Activated CD8-positive, alpha-beta memory T cell treated with anti-CD3 and anti-CD28 coated beads, Interleukin-2, amount 50 U/mL, for 24 hours (primary cell): Measurements from ENCODE around the gene TMEM132E.

Experiments
- DNase-seq: peaks from one replicate; pipeline ENCODE4 v3.0.0-alpha.2; 2020; ENCODE audit errors: extremely low read depth

Gene TMEM132E

DNA sequence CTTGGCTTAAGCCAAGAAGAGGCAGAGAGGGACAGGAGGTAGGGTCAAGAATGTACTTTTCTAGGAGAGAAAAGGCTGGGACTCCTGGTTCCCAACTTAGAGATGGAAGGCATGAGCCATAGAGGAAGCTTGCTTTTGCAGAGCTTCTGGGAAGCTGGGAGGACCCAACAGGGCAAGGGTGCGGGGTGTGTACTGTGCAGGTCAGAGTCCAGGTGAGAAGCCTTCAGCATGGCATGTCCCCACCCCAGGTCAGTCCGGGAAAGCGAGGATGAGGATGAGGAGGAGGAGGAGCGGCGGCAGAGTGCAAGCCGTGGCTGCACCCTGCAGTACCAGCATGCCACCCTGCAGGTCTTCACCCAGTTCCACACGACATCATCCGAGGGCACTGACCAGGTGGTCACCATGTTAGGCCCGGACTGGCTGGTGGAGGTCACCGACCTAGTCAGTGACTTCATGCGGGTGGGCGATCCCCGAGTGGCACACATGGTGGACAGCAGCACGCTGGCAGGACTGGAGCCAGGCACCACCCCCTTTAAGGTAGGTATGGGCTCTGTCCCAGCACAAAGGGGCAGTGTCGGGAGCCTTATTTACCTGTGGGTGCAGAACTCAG, 55.3 kb downstream of the TMEM132E start:
- DNase-seq: no peak

DNA sequence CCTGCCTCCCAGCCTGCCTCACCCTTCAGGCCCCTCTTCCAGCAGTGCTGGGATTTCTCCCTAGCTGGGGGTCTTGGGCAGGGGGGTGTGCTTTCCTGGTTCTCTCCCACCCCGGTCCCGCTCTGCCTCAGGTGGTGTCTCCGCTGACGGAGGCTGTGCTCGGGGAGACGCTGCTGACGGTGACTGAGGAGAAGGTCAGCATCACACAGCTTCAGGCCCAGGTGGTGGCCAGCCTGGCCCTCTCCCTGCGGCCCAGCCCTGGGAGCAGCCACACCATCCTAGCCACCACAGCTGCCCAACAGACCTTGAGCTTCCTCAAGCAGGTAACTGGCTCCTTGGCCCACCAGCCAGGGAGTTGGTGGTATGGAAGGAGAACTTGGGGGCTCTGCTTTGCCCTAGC, 56.5 kb downstream of the TMEM132E start:
- DNase-seq: no peak

DNA sequence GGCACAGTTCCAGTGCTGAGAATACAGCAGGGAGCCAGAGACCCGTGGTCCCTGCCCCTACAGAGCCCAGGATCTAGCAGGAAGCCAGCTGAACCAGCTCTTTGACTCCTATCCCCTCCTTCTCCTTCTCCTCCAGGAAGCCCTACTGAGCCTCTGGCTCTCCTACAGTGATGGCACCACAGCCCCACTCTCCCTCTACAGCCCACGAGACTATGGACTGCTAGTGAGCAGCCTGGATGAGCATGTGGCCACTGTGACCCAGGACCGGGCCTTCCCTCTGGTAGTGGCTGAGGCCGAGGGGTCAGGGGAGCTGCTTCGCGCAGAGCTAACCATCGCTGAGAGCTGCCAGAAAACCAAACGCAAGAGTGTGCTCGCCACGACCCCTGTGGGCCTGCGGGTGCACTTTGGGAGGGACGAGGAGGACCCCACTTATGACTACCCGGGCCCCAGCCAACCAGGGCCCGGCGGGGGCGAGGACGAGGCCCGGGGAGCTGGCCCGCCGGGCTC, 57.7 kb downstream of the TMEM132E start:
- no peak for DNase-seq

DNA sequence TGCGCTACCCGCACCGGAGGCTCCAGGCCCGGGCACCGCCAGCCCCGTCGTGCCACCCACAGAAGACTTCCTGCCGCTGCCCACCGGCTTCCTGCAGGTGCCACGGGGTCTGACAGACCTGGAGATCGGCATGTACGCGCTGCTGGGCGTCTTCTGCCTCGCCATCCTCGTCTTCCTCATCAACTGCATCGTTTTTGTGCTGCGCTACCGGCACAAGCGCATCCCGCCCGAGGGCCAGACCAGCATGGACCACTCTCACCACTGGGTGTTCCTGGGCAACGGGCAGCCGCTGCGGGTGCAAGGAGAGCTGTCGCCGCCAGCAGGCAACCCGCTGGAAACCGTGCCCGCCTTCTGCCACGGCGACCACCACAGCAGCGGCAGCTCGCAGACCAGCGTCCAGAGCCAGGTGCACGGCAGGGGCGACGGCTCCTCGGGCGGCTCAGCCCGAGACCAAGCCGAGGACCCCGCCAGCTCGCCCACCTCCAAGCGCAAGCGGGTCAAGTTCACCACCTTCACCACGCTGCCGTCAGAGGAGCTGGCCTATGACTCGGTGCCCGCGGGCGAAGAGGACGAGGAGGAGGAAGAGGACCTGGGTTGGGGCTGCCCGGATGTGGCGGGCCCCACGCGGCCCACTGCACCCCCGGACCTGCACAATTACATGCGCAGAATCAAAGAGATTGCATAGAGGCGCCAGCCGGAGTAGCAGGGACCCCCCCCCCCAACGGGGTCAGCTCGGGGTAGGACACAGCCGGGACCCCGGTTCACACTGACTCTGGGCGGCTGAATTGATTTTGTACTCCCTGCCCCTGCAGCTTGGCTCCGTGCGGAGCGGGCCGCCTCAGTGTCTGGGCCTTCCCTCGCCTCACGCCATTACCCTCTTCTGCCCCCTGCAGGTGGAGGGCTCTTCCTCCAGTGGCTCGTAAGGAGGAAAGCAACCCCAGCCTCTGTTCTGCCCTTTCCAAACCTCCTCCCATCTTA, 58.5 kb downstream of the TMEM132E start:
- DNase-seq: peak; percentile 54

DNA sequence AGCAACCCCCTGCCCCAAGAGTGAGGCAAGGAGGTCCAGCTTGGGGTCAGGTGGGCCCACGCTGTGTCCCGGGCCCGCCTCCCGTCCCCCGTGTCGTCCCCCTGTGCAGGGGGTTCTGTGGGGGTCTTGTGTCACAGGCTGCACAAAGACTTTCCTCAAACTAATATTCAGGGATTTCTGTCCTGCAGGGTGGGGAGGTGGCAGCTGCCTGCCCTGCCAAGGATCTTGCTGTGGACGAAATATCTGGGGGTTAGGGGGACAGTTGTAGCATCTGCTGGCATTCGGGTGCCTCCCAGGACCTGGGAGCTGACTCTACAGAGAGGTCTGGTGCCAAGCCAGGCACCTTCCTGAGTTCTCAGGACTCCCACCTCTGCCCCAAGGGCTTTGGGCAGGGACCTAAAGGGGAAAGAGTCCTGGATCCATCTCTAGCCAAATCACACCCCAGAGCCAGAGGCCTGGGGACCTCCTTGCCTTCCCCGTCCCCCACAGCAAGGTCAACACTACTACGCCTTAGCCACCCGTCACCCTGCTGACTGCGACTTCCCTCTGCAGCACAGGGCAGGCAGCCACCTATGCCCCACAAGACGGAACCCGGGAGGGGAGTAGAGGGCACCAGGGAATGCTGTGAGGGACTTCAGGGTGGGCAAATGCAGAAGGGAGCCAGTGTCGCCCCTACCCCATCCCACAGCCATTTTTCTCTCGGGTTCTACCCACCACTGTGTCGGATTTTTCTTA, 59.3 kb downstream of the TMEM132E start:
- no peak for DNase-seq

DNA sequence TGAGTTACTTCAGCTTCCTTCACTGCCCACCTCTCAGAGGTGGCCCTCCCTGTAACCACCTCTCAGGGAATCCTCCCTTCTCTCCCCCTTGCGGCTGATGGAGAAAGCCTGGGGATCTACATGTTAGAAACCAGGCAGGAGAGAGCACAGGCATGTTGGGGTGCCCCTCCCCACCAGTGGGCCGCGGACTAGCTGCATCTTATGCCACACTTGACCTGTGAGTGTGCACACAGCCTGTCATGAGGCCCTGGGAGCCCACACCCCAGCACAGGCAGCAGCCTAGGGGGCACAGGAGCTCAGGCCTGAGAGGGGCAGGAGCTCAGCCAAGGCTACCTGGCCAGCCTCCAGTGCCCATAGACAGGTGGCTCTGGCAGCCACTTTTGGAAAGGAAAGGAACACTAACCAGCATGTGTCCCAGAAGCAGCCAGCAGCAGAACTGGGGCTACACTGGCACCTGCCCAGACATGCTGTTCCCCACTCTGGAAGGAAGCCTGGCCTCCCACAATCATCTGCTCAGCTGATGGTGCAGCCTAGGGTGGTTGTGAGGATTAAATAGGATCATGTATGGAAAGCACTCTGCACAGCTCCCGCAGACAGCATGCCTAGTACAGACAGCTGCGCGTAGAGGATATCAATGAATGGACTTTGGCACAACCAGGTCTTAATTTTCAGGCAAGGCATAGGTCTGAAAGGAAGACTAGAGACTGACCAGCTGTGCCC, 60.5 kb downstream of the TMEM132E start:
- DNase-seq: no peak

DNA sequence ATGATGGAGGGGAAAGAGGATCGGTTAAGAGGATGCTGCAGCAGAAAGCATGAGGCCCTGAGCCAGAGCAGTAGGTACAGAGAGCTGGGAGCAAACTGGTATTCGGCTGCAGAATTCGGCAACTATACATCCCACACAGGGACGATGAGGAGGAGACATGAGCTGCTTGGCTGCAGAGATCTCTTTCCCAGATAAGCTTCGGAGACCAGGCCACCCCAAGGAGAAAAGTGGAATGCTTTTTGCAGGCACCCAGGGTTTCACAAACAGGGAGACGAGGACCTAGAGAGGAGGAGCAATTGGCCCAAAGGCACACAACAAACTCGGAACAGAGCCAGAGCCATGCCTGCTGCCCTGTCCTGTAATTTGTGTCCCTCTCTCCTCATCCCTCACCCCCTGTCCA, 62.0 kb downstream of the TMEM132E start:
- no peak for DNase-seq

DNA sequence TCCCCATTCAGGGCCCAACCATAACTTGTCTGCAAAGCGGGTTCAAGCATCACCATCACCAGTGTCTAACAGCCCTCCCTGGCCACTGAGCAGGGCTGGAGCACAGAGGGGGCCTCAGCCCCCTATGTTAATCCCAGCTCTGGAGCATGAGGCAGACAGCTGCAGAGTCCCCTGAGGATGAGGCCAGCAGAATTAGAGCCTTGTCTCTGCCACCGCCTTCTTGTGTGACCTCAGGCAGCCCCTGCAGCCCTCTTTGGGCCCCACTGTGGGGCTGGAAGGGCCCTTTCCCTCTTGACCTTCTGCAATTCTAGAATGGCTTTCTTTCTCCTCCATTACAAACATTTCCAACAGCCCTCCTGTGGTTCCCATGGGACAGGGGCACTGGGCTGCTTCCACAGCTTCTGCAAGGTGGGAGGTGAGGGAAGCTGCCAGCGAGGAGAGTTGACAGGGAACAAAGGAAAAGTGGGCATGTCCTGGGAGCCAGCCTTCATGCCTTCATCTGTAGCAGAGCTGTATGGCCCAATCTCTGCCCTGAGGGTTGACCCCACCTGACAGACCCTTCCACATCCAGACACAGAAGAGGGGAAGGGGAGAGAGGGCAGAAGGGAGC, 65.7 kb downstream of the TMEM132E start:
- no peak for DNase-seq

DNA sequence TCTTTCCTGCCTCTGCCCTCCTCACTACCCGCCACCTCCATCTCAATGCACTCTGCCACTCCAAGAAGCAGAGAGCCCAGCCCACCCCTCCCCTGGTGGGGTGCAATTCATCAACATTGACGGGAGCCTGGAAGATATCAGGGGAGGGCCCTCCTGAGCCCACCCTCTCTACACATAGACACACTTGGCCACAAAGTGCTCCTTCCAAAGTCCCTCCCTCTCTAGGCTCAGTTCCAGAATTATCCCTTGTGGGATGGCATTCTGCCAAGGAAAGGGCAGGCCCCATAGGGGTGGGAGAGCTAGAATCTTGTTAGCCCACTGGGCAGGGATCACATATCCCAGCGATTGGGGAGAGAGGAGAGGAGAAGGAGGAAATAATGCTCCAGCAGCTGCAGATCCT, 66.2 kb downstream of the TMEM132E start:
- no peak for DNase-seq

DNA sequence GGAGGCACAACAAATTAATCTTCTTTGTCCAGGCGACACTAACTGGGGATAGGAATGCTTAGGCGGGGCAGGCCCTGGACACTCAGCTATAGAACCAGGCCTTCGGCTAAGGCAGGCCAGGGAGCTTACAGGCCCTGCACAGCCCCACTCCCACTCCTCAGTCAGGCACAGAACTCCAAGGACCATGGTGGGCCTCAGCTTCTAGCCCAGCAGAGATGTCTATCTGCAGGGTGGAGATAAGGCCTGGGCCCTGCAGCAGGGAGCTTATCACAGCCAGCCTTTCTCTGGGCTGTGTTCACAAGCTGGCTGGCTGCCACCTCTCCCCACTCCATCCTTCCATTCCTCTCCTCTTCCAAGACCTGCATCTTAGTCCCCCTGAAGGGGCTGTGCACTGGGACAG, 68.1 kb downstream of the TMEM132E start:
- no peak for DNase-seq

DNA sequence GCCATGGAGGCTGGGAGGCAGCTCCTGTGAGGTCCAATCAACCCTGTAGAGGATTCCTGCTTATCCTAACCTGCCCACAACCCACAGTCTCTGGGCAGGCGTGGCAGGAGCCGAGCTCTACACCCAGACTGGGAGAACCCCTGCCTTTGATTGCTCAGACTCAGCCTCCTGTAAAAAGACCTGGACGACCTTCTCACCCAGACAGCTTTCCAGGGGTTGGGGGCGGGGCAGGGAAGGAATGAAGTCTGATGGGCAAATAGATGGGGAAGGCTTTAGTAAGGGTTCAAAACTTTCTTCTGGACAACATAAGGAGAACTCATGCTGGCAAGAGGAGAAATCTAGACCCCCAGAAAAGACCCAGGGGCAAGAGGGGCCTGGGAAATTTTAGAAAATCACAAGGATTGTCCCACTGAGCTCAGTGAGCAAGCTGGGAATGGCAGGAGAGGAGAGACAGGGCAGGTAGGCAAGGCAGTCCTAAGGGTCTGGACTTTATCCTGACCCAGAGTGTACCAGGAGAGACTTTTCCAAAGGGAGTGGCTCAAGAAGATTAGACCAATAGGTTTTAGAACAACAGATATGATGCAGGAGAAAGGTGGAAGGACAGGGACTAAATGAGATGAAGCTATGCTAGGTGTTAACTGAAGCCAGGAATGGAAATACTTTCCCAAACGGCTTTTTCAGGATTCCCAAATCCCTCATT, 70.8 kb downstream of the TMEM132E start:
- no peak for DNase-seq

DNA sequence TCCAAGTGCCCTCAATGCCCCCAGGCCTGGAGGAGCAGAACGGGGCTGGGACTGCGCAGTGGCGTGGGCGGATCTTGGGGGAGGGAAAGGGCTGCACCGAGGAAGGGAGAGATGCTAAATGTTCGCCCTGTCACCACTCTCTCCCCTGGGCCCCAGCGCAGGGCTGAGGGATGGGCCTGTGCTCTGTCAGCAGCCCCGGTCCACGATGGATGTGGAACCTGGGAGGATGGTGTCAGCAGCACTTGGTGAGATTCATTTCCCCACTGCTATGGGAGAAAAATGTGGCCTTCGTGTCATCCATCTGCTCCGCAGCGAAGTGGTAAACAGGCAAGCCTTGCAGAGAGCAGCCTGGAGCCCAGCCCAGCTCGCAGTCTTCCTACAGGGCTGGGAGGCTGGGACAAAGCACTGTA, 72.0 kb downstream of the TMEM132E start:
- DNase-seq: no peak

DNA sequence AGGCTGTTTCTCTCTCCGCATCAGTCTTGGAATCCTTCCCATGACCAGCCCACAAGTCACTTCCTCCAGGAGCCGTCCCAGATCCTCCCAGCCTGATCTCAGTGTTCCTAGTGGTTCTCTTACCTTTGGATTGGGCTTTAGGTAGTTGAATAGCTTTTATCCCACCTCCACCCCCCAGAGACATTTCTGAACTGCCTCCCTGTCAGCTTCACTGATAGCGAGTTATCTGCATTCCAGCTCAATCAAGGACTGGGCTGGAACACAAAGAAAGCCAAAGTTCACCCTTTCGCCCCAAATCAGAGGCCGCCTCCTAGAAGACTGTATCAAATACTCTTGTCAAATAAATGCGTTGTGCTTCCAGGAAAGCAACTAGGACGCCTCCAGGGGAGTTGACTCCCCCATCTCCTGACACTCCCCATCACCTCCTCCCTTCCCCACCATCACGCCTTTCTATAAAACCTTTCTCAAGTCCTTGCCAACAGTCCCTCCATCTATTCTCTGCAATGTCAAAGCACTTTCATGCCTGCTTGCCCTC, 72.7 kb downstream of the TMEM132E start:
- no peak for DNase-seq

DNA sequence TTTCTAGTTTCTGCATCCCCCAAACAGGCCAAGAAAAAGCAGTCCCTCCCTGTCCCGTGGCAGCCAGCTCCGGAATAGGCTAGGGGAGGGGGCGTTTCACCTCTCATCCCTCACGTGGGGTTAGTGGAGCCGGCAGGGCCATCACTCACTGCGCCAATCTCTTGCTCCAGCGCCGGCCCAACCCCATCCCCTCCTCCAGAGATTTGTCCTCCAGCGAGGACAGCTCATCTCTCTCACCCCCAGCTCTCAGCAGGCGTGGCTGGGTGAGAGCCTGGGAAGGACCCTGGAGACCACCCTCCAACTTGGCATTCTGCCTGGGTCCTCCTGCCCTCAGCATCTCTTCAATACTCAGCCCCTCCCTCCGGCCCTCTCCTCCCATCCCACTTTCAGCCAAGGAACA, 74.1 kb downstream of the TMEM132E start:
- DNase-seq: no peak

DNA sequence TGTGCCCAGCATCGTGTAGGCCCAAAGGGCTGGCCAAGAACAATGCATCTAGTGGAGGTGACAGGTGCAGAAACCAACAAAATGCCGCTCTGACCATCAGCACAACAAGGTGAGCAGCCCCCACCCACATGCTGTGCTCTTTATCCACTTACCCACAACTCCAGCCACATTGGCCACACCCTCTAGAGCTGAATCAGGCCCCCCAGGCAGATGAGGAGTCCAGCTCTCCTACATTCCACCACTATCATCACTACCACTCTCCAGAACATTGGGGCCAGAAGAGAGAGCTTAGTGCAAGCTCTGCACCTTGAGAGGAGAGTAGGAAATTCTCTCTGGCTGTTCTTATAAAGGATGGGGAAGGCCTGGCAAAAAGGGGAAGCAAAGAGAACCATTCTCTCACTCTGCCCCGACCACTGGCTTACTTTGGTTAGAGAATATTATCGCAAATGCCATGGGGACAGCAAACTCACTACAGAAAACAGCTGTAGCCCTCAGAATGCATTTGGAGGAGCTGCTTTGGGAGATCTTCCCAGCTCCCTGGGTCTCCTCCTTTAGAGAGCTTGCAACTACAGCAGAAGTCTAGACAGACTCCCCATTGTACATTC, 75.0 kb downstream of the TMEM132E start:
- no peak for DNase-seq

DNA sequence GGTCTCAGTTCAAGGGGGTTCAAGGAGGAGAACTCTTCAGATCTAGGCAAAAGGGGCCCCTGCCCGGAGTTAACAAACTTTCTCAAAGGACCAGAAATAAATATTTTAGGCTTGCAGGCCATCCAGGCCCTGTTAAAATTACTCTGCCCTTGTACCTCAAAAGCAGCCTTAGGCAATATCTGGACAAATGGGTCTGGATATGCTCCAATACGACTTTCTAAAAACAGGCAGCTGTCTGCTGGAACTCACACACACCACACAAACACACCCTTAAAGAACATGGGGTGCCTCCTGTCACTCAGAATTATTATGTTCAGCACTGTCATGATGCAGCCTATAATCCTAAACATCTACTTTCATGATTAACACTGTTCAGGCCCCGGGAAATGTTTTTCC, 75.5 kb downstream of the TMEM132E start:
- no peak for DNase-seq

DNA sequence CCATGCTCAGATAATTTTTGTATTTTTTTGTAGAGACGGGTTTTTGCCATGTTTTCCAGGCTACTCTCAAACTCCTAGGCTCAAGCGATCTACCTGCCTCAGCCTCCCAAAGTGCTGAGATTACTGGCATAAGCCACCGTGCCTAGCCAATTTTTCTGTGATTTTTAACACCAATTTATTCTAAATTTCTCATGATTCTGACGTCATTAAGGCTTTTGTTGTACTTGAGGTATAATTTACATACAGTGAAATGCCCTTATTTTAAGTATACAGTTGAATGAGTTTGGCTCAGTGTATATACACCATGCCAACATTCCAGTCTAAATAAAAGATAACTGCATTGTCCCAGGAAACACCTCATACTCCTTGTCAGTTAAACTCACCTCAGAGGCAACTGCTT, 77.4 kb downstream of the TMEM132E start:
- DNase-seq: no peak

DNA sequence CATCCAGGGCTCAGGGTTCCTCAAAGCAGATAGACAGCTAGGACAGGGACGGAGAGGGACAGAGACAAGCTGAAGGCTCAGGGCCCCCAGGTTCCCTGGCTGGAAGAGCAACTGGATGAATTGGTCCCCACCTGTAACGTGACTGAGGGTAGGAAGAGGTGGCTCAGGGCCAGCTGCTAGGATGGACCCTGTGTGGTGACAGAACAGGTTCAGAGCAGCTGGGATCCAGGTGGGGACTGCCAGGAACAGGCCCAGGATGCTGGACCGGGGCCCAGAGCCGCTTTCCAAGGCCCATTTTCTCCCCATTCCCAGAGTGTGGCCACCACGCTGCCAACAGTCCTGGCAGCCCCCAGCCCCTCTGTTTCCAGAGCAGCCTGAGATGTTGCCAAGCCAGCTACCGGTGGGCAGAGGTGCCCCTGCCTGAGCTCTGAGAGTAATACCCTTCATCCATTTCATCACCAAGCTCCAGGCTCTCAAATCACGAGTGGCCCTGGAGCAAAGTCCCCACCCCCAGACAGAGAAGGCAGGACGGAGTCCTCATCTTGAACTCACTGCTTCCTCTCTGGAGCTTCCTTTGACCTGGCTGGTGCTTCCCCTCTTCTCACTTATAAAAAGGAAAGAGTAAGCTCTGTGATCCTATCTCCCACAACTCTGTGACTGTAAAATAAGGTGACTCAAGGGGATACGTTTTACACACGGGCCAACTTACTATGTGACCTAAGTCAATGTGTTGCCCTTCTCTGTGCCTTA, 79.6 kb downstream of the TMEM132E start:
- DNase-seq: no peak

DNA sequence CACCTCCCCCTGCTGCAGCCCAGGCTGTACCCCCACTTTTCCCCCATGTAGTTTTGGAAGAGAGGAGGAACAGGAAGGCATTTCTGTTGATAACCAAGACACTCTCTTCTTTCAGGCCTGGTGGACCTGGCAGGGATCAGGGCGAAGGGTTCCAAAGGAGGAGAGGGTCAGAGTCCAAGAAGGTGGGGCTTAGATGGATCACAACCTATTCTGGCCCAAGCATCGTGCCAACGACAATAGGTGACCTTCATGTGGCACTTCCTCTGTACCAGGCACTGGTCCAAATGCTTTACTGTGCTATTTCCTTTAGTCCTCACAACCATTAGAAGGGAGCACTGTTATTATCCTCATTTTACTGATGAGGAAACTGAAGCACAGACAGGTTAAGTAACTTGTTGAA, 84.3 kb downstream of the TMEM132E start:
- DNase-seq: no peak
